ENCODE measurements around the gene NEIL3. TPM values are rescaled to one million over a fixed set of nuclear protein-coding genes. Genes with fewer than 3 reads are reported as not detected.

NEIL3 gene
- total and polyA plus RNA-seq, 2 of the 8 experiments (the other 6 are each of a cell fraction or from before 2014, with no cell fraction given), result 5.5 to 11.0 TPM

DNA sequence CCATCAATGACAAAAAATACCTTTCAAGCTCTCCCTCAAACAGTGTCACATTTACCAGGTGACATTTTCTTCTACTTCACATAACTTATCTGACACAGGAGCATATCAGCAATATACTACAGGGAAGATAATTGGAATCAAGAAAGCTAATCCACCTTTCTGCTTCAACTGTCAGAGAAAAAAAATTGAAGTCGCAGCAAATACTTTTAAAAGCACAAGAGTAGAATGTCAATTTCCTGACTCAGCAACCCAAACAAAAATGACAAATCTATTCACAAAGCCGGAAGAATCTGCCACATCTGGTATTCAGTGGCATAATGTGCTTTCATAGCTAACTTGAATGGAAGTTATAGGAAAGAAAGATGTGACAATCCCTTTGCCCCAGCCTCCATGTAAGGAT lies 95.8 kb downstream of the NEIL3 start:
- H3K4me3 ChIP-seq (ENCODE audit: extremely low read depth in 1 of 4, insufficient read depth in 2 of 4, low read depth in 3 of 4, low read length in 4 of 4), result no peak overlapping the region
- no peak overlapping the region for H3K14ac ChIP-seq (ENCODE audit: insufficient read length)
- DNase-seq (ENCODE audit: low read depth in 1 of 2, low spot score in 2 of 2) (no peak), FAIRE-seq (no peak)
- H2BK5ac ChIP-seq (ENCODE audit: low read depth, low read length), result no peak overlapping the region
- H2BK15ac ChIP-seq (ENCODE audit: low read length), result no peak overlapping the region
- H3K27ac ChIP-seq (ENCODE audit: low read depth, low read length), result no peak overlapping the region
- H2BK12ac ChIP-seq (ENCODE audit: low read depth, low read length), result no peak overlapping the region
- no peak overlapping the region for H4K5ac ChIP-seq (ENCODE audit: insufficient read length, low read depth, low read length)
- no peak overlapping the region for H3K56ac ChIP-seq (replicated peaks; ENCODE audit: insufficient read length, low read depth, low read length)
- no peaks in the 10 kb centered on the region; a peak in 1 of 4 replicates for H3K9me3 ChIP-seq (ENCODE audit: insufficient read depth in 2 of 2, low read depth in 1 of 2, low read length in 1 of 2)
- no peaks in the 10 kb centered on the region for H3K27me3 ChIP-seq (replicated peaks in 1 of 4; ENCODE audit: control insufficient read depth in 3 of 4, extremely low read depth in 1 of 4, insufficient read depth in 3 of 4, low read length in 3 of 4)
- no peaks in the 10 kb centered on the region for H3K79me1 ChIP-seq (ENCODE audit: low read depth, low read length)
- H2BK20ac ChIP-seq (ENCODE audit: low read length), result no peak overlapping the region
- no peak overlapping the region for H2AFZ ChIP-seq (ENCODE audit: low read length)
- TF ChIP-seq, protein P1, sequence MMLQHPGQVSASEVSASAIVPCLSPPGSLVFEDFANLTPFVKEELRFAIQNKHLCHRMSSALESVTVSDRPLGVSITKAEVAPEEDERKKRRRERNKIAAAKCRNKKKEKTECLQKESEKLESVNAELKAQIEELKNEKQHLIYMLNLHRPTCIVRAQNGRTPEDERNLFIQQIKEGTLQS (IDR thresholded peaks at IDR 0.05; ENCODE audit: insufficient read depth, low read depth, low read length), result no peak
- H3K18ac ChIP-seq (ENCODE audit: extremely low read depth, low read length), result no peak overlapping the region
- 0 out of 7 replicates have a peak, but pooled peaks cover 0 to 5% (median 0%) of the 10 kb centered on the region in 4 experiments for H3K4me1 ChIP-seq (replicated peaks in 1 of 4; ENCODE audit: control insufficient read depth in 3 of 4, insufficient read depth in 4 of 4, low read length in 3 of 4)
- H3K4me2 ChIP-seq (ENCODE audit: insufficient read depth in 1 of 2, low read depth in 2 of 2, low read length in 2 of 2), result no peak overlapping the region
- H3K9ac ChIP-seq (replicated peaks in 1 of 4; ENCODE audit: extremely low read depth in 1 of 4, low read depth in 3 of 4, low read length in 3 of 4), result no peak overlapping the region
- H4K8ac ChIP-seq (ENCODE audit: extremely low read depth, insufficient read depth, low read length), result no peak overlapping the region
- H4K20me1 ChIP-seq (replicated peaks in 1 of 2; ENCODE audit: control insufficient read depth in 1 of 2, insufficient read depth in 2 of 2, low read length in 2 of 2), result no peaks in the 10 kb centered on the region
- H3K4ac ChIP-seq (replicated peaks; ENCODE audit: insufficient read length, low read depth, low read length), result no peak overlapping the region
- H3K23ac ChIP-seq (ENCODE audit: insufficient read length), result no peak overlapping the region
- no peak overlapping the region for H2AK5ac ChIP-seq (ENCODE audit: low read depth, low read length)
- H4K91ac ChIP-seq (replicated peaks; ENCODE audit: insufficient read length, low read length), result no peak overlapping the region
- ChIA-PET POLR2A (ENCODE audit: partially characterized antibody) (no interaction called here), CTCF (ENCODE audit: partially characterized antibody) (no interaction called here)
- H3K79me2 ChIP-seq (ENCODE audit: control insufficient read depth in 1 of 2, insufficient read depth in 2 of 2, low read length in 2 of 2), result no peaks in the 10 kb centered on the region
- H3K23me2 ChIP-seq (ENCODE audit: low read depth, low read length), result no peaks in the 10 kb centered on the region
- no peak overlapping the region for H2BK120ac ChIP-seq (replicated peaks; ENCODE audit: low read depth, low read length)
- no peaks in the 10 kb centered on the region for H3K36me3 ChIP-seq (ENCODE audit: control insufficient read depth in 2 of 4, insufficient read depth in 4 of 4, low read length in 3 of 4)
- 92% methylated on average over 2 of the region's 2 CpGs; no CpG with 5 or more reads in 1 of the 2 experiments for WGBS, 2 experiments (ENCODE audit: extremely low coverage in 1 of 2, insufficient coverage in 1 of 2, insufficient read length in 1 of 2, insufficient replicate concordance in 2 of 2, low coverage in 1 of 2, low lambda C conversion rate in 2 of 2, missing lambda C conversion rate in 1 of 2)

Data from H1 (cell line).